Neural progenitor cell (in vitro differentiated cells): ENCODE measurements around the gene RHBDL2. TPM values are rescaled to one million over a fixed set of nuclear protein-coding genes. Genes with fewer than 3 reads are reported as not detected.

Experiments
- DNase-seq: peaks from one replicate; pipeline ENCODE4 v3.0.0-alpha.2; 2016; ENCODE audit warnings: low spot score
- H2AFZ ChIP-seq: fragments of 200-600 bp; sonication (generic); replicated peaks from 2 replicates; pipeline ENCODE4 v1.6.1; 2016; ENCODE audit warnings: antibody characterized with exemption
- H3F3A ChIP-seq: fragments of 200-600 bp; sonication (generic); 2 replicates; pipeline ENCODE4 v1.6.1; 2016; ENCODE audit warnings: antibody characterized with exemption, low read depth
- H3K27ac ChIP-seq: fragments of 200-600 bp; sonication (generic); 2 replicates; pipeline ENCODE4 v1.5.1; 2016; ENCODE audit warnings: mild to moderate bottlenecking
- H3K27me3 ChIP-seq: fragments of 200-600 bp; sonication (generic); 2 replicates; pipeline ENCODE4 v1.6.1; 2016; ENCODE audit warnings: mild to moderate bottlenecking, moderate library complexity
- H3K36me3 ChIP-seq: fragments of 200-600 bp; sonication (generic); 2 replicates; pipeline ENCODE4 v1.5.1; 2016
- H3K4me1 ChIP-seq: fragments of 200-600 bp; sonication (generic); 2 replicates; pipeline ENCODE4 v1.6.1; 2016; ENCODE audit warnings: mixed run types
- H3K4me2 ChIP-seq: fragments of 200-600 bp; sonication (generic); 2 replicates; pipeline ENCODE4 v1.6.1; 2016
- H3K4me3 ChIP-seq: fragments of 200-600 bp; sonication (generic); 2 replicates; pipeline ENCODE4 v1.5.1; 2016
- H3K79me2 ChIP-seq: fragments of 200-600 bp; sonication (generic); 2 replicates; pipeline ENCODE4 v1.6.1; 2016; ENCODE audit warnings: low read depth
- H3K9ac ChIP-seq: fragments of 200-600 bp; sonication (generic); 2 replicates; pipeline ENCODE4 v1.6.1; 2016
- H3K9me3 ChIP-seq: fragments of 200-600 bp; sonication (generic); 2 replicates; pipeline ENCODE4 v1.5.1; 2016; ENCODE audit warnings: low read depth
- H4K20me1 ChIP-seq: fragments of 200-600 bp; sonication (generic); 2 replicates; pipeline ENCODE4 v1.6.1; 2016; ENCODE audit warnings: low read depth
- H3K27ac Mint-ChIP-seq: 3 replicates; pipeline ENCODE4 v1.8.0; 2021; ENCODE audit warnings: mixed read lengths
- H3K27me3 Mint-ChIP-seq: 2 replicates; pipeline ENCODE4 v1.8.0; 2022; ENCODE audit warnings: low read depth, mild to moderate bottlenecking, inconsistent platforms, moderate library complexity, mixed read lengths; ENCODE audit not compliant: insufficient read depth
- H3K36me3 Mint-ChIP-seq: 3 replicates; pipeline ENCODE4 v1.8.0; 2021; ENCODE audit warnings: mixed read lengths
- H3K4me1 Mint-ChIP-seq: 3 replicates; pipeline ENCODE4 v1.8.0; 2021; ENCODE audit warnings: mixed read lengths
- H3K4me3 Mint-ChIP-seq: 3 replicates; pipeline ENCODE4 v1.8.0; 2021; ENCODE audit warnings: mild to moderate bottlenecking, moderate library complexity, mixed read lengths
- H3K9me3 Mint-ChIP-seq: 3 replicates; pipeline ENCODE4 v1.8.0; 2020; ENCODE audit warnings: mixed read lengths
- CTCF ChIP-seq: fragments of 200-600 bp; sonication (generic); IDR thresholded peaks from 2 replicates; pipeline ENCODE4 v1.5.1; 2017; ENCODE audit warnings: antibody characterized with exemption, mild to moderate bottlenecking
- EZH2 ChIP-seq: fragments of 200-600 bp; sonication (generic); IDR thresholded peaks from 2 replicates; pipeline ENCODE4 v1.6.1; 2017; ENCODE audit warnings: antibody characterized with exemption, mild to moderate bottlenecking, moderate library complexity
- EZH2phosphoT487 ChIP-seq: fragments of 200-600 bp; sonication (generic); IDR thresholded peaks from 2 replicates; pipeline ENCODE4 v1.6.1; 2017; ENCODE audit warnings: antibody characterized with exemption
- total RNA-seq: library from RNA; depleted of rRNA; stranded (reverse); fragments of >200 nt; gene quantifications from 2 replicates; pipeline ENCODE4 v1.2.3, GENCODE V29; 2015; ENCODE audit warnings: low replicate concordance

RHBDL2 gene
- total RNA-seq, 1 donor from 2014 or later = not detected

- TF ChIP-seq EZH2 = no peak
- TF ChIP-seq CTCF = no peak
- no peak for TF ChIP-seq EZH2phosphoT487
- H3K4me1 Mint-ChIP-seq = peaks cover 3% of the 10 kb centered on the region
- Histone ChIP-seq H3K27me3 (no peaks in the 10 kb centered on the region), H3K79me2 (no peaks in the 10 kb centered on the region), H3K4me1 (no peaks in the 10 kb centered on the region), H4K20me1 (no peaks in the 10 kb centered on the region), H3K9me3 (no peaks in the 10 kb centered on the region), H3K9ac (no peak overlapping the region), H3K4me2 (no peak overlapping the region), H3K4me3 (no peak overlapping the region), H3F3A (no peaks in the 10 kb centered on the region), H3K36me3 (no peaks in the 10 kb centered on the region), H2AFZ (no peak overlapping the region), H3K27ac (no peak overlapping the region)
- no peaks in the 10 kb centered on the region for H3K36me3 Mint-ChIP-seq
- H3K4me3 Mint-ChIP-seq = no peak overlapping the region
- no peak overlapping the region for H3K27ac Mint-ChIP-seq
- no peaks in the 10 kb centered on the region for H3K27me3 Mint-ChIP-seq
- H3K9me3 Mint-ChIP-seq = no peaks in the 10 kb centered on the region
- DNase-seq = no peak
Measured at GRCh38 chr1:38938722-38939260, 2.8 kb downstream of the RHBDL2 start.

GRCh38 chr1:38932571-38932970, 9.1 kb downstream of the RHBDL2 start:
- Mint-ChIP-seq H3K9me3 (no peaks in the 10 kb centered on the region), H3K4me1 (peaks cover 16% of the 10 kb centered on the region), H3K36me3 (no peaks in the 10 kb centered on the region), H3K27me3 (peaks cover 2% of the 10 kb centered on the region), H3K4me3 (no peak overlapping the region), H3K27ac (no peak overlapping the region)
- Histone ChIP-seq H3K36me3 (no peaks in the 10 kb centered on the region), H3K9ac (no peak overlapping the region), H3K4me2 (no peak overlapping the region), H3F3A (peaks cover 9% of the 10 kb centered on the region), H3K9me3 (no peaks in the 10 kb centered on the region), H3K79me2 (no peaks in the 10 kb centered on the region), H3K4me1 (peaks cover 12% of the 10 kb centered on the region), H4K20me1 (no peaks in the 10 kb centered on the region), H3K4me3 (no peak overlapping the region), H3K27ac (no peak overlapping the region), H3K27me3 (no peaks in the 10 kb centered on the region), H2AFZ (no peak overlapping the region)
- TF ChIP-seq EZH2phosphoT487 (no peak), CTCF (no peak), EZH2 (no peak)
- DNase-seq = no peak

- Mint-ChIP-seq H3K36me3 (no peaks in the 10 kb centered on the region), H3K9me3 (no peaks in the 10 kb centered on the region), H3K4me1 (peaks cover 16% of the 10 kb centered on the region), H3K4me3 (no peak overlapping the region), H3K27ac (peak overlapping the region; percentile 74), H3K27me3 (peaks cover 2% of the 10 kb centered on the region)
- DNase-seq = peak; percentile 63
- no peak overlapping the region for H3K9ac ChIP-seq
- no peaks in the 10 kb centered on the region for H3K36me3 ChIP-seq
- H3K9me3 ChIP-seq = no peaks in the 10 kb centered on the region
- H3K27ac ChIP-seq = no peak overlapping the region
- H2AFZ ChIP-seq = peak overlapping the region; percentile 78
- no peaks in the 10 kb centered on the region for H3K27me3 ChIP-seq
- no peaks in the 10 kb centered on the region for H4K20me1 ChIP-seq
- H3K4me1 ChIP-seq = peaks cover 12% of the 10 kb centered on the region
- TF ChIP-seq CTCF (no peak), EZH2phosphoT487 (no peak), EZH2 (no peak)
- H3K4me3 ChIP-seq = no peak overlapping the region
- H3K4me2 ChIP-seq = no peak overlapping the region
- peaks cover 9% of the 10 kb centered on the region for H3F3A ChIP-seq
- H3K79me2 ChIP-seq = no peaks in the 10 kb centered on the region
Measured at GRCh38 chr1:38929476-38929875, 12.2 kb downstream of the RHBDL2 start.
